Neural cell (in vitro differentiated cells): ENCODE results near the gene FAM227B.

Experiments
- EZH2 ChIP-seq: fragments of 200-600, 300-800 bp; shearing (Covaris generic), sonication (generic); IDR thresholded peaks from 2 replicates; pipeline ENCODE4 v1.6.1; 2014; ENCODE audit warnings: antibody characterized with exemption, low read length, borderline replicate concordance, mild to moderate bottlenecking; ENCODE audit not compliant: insufficient read depth, poor library complexity, severe bottlenecking
- MXI1 ChIP-seq: fragments of 450-650 bp; conservative IDR thresholded peaks from 2 replicates; pipeline ENCODE4 v1.6.1; 2014; ENCODE audit warnings: antibody characterized with exemption, mild to moderate bottlenecking; ENCODE audit not compliant: poor library complexity, severe bottlenecking
- POLR2AphosphoS5 ChIP-seq: IDR thresholded peaks from 2 replicates; pipeline ENCODE4 v1.6.1; 2012
- SMC3 ChIP-seq: fragments of 450-650 bp; conservative IDR thresholded peaks from 2 replicates; pipeline ENCODE4 v1.6.1; 2014; ENCODE audit warnings: antibody characterized with exemption, mild to moderate bottlenecking, moderate library complexity; ENCODE audit not compliant: poor library complexity
- TF ChIP-seq, protein P1 (sequence below): fragments of 450-650 bp; IDR thresholded peaks from 2 replicates; pipeline ENCODE4 v1.5.1; 2014; ENCODE audit warnings: antibody characterized with exemption, mild to moderate bottlenecking, moderate library complexity; ENCODE audit not compliant: poor library complexity, severe bottlenecking
- TF ChIP-seq, protein P2 (sequence below): IDR thresholded peaks from 2 replicates; pipeline ENCODE4 v1.6.1; 2012; ENCODE audit warnings: borderline replicate concordance

DNA sequence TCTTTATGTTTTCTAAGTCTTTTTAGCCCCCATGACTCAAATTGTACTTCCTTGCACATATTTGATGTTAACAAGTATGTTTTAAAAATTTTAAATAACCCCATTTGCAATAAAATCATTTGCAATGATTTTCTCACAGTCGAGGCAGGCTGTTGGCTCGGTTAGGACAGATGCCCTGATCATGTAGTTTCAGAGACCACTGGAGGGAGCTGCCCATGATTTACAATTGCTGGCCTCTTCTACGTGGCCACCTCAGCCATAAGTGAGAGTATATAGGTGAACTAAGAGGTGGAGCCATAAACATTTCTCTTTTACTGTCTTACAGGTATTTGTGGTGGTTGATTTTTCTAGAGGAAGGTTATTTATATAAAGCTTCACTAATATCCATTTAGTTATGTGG, 1.9 kb upstream of the FAM227B start:
- TF ChIP-seq SMC3 (no peak), EZH2 (no peak), POLR2AphosphoS5 (no peak), MXI1 (no peak)
- TF ChIP-seq, protein P1, sequence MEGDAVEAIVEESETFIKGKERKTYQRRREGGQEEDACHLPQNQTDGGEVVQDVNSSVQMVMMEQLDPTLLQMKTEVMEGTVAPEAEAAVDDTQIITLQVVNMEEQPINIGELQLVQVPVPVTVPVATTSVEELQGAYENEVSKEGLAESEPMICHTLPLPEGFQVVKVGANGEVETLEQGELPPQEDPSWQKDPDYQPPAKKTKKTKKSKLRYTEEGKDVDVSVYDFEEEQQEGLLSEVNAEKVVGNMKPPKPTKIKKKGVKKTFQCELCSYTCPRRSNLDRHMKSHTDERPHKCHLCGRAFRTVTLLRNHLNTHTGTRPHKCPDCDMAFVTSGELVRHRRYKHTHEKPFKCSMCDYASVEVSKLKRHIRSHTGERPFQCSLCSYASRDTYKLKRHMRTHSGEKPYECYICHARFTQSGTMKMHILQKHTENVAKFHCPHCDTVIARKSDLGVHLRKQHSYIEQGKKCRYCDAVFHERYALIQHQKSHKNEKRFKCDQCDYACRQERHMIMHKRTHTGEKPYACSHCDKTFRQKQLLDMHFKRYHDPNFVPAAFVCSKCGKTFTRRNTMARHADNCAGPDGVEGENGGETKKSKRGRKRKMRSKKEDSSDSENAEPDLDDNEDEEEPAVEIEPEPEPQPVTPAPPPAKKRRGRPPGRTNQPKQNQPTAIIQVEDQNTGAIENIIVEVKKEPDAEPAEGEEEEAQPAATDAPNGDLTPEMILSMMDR = no peak
- TF ChIP-seq, protein P2, sequence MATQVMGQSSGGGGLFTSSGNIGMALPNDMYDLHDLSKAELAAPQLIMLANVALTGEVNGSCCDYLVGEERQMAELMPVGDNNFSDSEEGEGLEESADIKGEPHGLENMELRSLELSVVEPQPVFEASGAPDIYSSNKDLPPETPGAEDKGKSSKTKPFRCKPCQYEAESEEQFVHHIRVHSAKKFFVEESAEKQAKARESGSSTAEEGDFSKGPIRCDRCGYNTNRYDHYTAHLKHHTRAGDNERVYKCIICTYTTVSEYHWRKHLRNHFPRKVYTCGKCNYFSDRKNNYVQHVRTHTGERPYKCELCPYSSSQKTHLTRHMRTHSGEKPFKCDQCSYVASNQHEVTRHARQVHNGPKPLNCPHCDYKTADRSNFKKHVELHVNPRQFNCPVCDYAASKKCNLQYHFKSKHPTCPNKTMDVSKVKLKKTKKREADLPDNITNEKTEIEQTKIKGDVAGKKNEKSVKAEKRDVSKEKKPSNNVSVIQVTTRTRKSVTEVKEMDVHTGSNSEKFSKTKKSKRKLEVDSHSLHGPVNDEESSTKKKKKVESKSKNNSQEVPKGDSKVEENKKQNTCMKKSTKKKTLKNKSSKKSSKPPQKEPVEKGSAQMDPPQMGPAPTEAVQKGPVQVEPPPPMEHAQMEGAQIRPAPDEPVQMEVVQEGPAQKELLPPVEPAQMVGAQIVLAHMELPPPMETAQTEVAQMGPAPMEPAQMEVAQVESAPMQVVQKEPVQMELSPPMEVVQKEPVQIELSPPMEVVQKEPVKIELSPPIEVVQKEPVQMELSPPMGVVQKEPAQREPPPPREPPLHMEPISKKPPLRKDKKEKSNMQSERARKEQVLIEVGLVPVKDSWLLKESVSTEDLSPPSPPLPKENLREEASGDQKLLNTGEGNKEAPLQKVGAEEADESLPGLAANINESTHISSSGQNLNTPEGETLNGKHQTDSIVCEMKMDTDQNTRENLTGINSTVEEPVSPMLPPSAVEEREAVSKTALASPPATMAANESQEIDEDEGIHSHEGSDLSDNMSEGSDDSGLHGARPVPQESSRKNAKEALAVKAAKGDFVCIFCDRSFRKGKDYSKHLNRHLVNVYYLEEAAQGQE = no peak
